ENCODE data around the gene SLC51B. TPM values are rescaled to one million over a fixed set of nuclear protein-coding genes. Genes with fewer than 3 reads are reported as not detected.

SLC51B gene
- total and polyA plus RNA-seq, 8 donors, result 0.39 to 19.3 (median 14.1) TPM

DNA sequence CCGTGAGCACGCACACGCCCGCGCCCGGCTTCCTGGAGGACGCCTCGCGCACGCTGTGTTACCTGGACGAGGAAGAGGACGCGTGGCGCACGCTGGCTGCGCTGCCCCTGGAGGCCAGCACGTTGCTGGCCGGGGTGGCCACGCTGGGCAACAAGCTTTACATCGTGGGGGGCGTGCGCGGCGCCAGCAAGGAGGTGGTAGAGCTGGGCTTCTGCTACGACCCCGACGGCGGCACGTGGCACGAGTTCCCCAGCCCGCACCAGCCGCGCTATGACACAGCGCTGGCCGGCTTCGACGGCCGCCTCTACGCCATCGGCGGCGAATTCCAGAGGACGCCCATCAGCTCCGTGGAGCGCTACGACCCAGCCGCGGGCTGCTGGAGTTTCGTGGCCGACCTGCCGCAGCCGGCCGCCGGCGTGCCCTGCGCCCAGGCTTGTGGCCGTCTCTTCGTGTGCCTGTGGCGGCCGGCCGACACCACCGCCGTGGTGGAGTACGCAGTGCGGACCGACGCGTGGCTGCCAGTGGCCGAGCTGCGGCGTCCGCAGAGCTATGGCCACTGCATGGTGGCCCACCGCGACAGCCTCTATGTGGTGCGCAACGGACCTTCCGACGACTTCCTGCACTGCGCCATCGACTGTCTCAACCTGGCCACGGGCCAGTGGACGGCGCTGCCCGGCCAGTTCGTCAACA is 32.2 kb downstream of the SLC51B start:
- H3K27ac ChIP-seq, result no peak overlapping the region
- no peak overlapping the region for H3K4me3 ChIP-seq
- H3K27me3 ChIP-seq, result peaks cover 5 to 43% of the 10 kb centered on the region in 2 donors
- ATAC-seq (no peak), DNase-seq (no peak)
- H3K4me1 ChIP-seq, result peaks cover 9 to 11% of the 10 kb centered on the region in 2 donors
- no peak for TF ChIP-seq CTCF (IDR thresholded peaks at IDR 0.05)
- intact Hi-C loops (cut with DNase I), result no loop called here
- no peaks in the 10 kb centered on the region for H3K36me3 ChIP-seq
- no peaks in the 10 kb centered on the region for H3K9me3 ChIP-seq

- peak; percentile 73 for ATAC-seq
- DNase-seq, result peak in 2 of 4 donors; percentile 55 to 88
Observed at GRCh38 chr15:65077981-65078352, 32.8 kb downstream of the SLC51B start.

GRCh38 chr15:65079580-65079979 is 34.4 kb downstream of the SLC51B start:
- DNase-seq (no peak), ATAC-seq (no peak)
- Histone ChIP-seq H3K36me3 (no peaks in the 10 kb centered on the region), H3K27ac (no peak overlapping the region), H3K9me3 (no peaks in the 10 kb centered on the region), H3K27me3 (peaks cover 5 to 54% of the 10 kb centered on the region in 2 donors), H3K4me1 (peaks cover 16 to 17% of the 10 kb centered on the region in 2 donors), H3K4me3 (no peak overlapping the region)
- intact Hi-C loops (cut with DNase I), result no loop called here
- TF ChIP-seq CTCF (IDR thresholded peaks at IDR 0.05), result no peak

More at GRCh38 chr15:65077981-65078352, 32.8 kb downstream of the SLC51B start:
- Histone ChIP-seq H3K36me3 (no peaks in the 10 kb centered on the region), H3K4me1 (peaks cover 15 to 16% of the 10 kb centered on the region in 2 donors), H3K27me3 (peaks cover 5 to 46% of the 10 kb centered on the region in 2 donors), H3K9me3 (no peaks in the 10 kb centered on the region), H3K27ac (no peak overlapping the region), H3K4me3 (no peak overlapping the region)
- peak; percentile 34 to 46 for TF ChIP-seq CTCF (IDR thresholded peaks at IDR 0.05)
- intact Hi-C loops (cut with DNase I), result no loop called here

- no peak for TF ChIP-seq CTCF (IDR thresholded peaks at IDR 0.05)
- intact Hi-C loops (cut with DNase I), result no loop called here
- Histone ChIP-seq H3K27ac (no peak overlapping the region), H3K9me3 (no peaks in the 10 kb centered on the region), H3K4me1 (peaks cover 26 to 32% of the 10 kb centered on the region in 2 donors), H3K4me3 (no peak overlapping the region), H3K36me3 (no peaks in the 10 kb centered on the region), H3K27me3 (peaks cover 5 to 48% of the 10 kb centered on the region in 2 donors)
- ATAC-seq, result peak; percentile 62
- no peak for DNase-seq
Observed at GRCh38 chr15:65081270-65081669, 36.1 kb downstream of the SLC51B start.

GRCh38 chr15:65081758-65082157 is 36.6 kb downstream of the SLC51B start:
- Histone ChIP-seq H3K9me3 (no peaks in the 10 kb centered on the region), H3K4me3 (no peak overlapping the region), H3K27me3 (peaks cover 5 to 44% of the 10 kb centered on the region in 2 donors), H3K27ac (peak overlapping the region in 1 of 2 donors; percentile 33), H3K36me3 (no peaks in the 10 kb centered on the region), H3K4me1 (peaks cover 26 to 36% of the 10 kb centered on the region in 2 donors)
- DNase-seq (no peak), ATAC-seq (no peak)
- no peak for TF ChIP-seq CTCF (IDR thresholded peaks at IDR 0.05)
- intact Hi-C loops (cut with DNase I), result no loop called here

Measured in left lung (tissue), 10 donors.